Measurements from ENCODE around the gene FBXO42. TPM values are rescaled to one million over a fixed set of nuclear protein-coding genes. Genes with fewer than 3 reads are reported as not detected.

The FBXO42 gene
- polyA plus RNA-seq, 3 donors = 11.6 to 18.4 (median 16.9) TPM

DNA sequence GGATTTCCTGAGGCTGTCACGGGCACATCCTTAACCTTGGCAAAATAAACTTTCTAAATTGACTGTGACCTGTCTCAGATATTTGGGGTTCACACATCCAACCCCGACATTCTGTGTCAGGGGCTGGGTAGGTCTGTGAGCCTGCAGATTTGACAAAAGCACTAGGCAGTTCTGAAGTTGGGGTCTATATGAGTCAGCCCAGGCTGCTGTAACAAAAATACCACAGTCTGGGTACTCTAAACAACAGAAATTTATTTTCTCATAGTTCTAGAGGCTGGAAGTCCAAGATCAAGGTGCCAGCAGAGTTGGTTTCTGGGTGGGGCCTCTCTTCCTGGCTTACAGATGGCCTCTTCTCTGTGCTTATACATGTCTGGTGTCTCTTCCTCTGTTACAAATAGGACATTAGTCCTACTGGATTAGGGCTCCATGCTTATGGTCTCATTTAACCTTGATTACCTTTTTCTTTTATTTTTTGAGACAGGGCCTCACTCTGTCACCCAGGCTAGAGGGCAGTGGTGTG, 112.2 kb downstream of the FBXO42 start:
- no peak overlapping the region for H3K9ac ChIP-seq (ENCODE audit: insufficient read depth, low read length, poor library complexity, severe bottlenecking)
- intact Hi-C loops (cut with micrococcal nuclease) = loop anchor here (5.0 to 10.0 kb wide), 3 partner anchors 125 to 158 kb away; partner anchors contain the start of gene SZRD1 (in 1 of the 2)
- TF ChIP-seq CTCF (IDR thresholded peaks at IDR 0.05) = no peak
- H3K4me2 ChIP-seq (replicated peaks; ENCODE audit: extremely low read depth, low read length, poor library complexity, severe bottlenecking) = no peak overlapping the region
- no peaks in the 10 kb centered on the region for H3K36me3 ChIP-seq (replicated peaks in 1 of 2; ENCODE audit: control insufficient read depth in 1 of 2, insufficient read depth in 2 of 2, low read length in 2 of 2)
- no peaks in the 10 kb centered on the region for H3K9me3 ChIP-seq (replicated peaks in 1 of 2; ENCODE audit: control insufficient read depth in 1 of 2, insufficient read depth in 1 of 2, low read length in 2 of 2)
- no peak overlapping the region for H3K4me3 ChIP-seq (replicated peaks in 1 of 3; ENCODE audit: low read depth in 2 of 3, low read length in 3 of 3)
- no peak overlapping the region for H3K27ac ChIP-seq (ENCODE audit: low read depth in 1 of 2, low read length in 2 of 2)
- peaks cover 0 to 2% (median 0%) of the 10 kb centered on the region in 3 donors for H3K27me3 Mint-ChIP-seq (ENCODE audit: low read depth in 3 of 3)
- H3K4me3 Mint-ChIP-seq = no peak overlapping the region
- H3K36me3 Mint-ChIP-seq = no peaks in the 10 kb centered on the region
- no peak for DNase-seq
- H3K4me1 ChIP-seq (ENCODE audit: control insufficient read depth in 1 of 2, insufficient read depth in 2 of 2, low read length in 2 of 2) = peaks cover 17 to 19% of the 10 kb centered on the region in 2 donors
- no peaks in the 10 kb centered on the region for H3K79me2 ChIP-seq (ENCODE audit: insufficient read depth, low read length)
- H3K27me3 ChIP-seq (ENCODE audit: control insufficient read depth in 2 of 2, insufficient read depth in 2 of 2, low read length in 2 of 2) = no peaks in the 10 kb centered on the region
- no peak overlapping the region for H2AFZ ChIP-seq (ENCODE audit: insufficient read depth, low read depth, low read length, poor library complexity, severe bottlenecking)
- no peaks in the 10 kb centered on the region for H3K9me3 Mint-ChIP-seq
- peaks cover 9% of the 10 kb centered on the region for H4K20me1 ChIP-seq (ENCODE audit: insufficient read depth, low read length)
- WGBS (ENCODE audit: insufficient coverage) = 100% methylated on average over 1 of the region's 2 CpGs
- H3K4me1 Mint-ChIP-seq = peaks cover 20% of the 10 kb centered on the region
- H3K27ac Mint-ChIP-seq = peak overlapping the region in 1 of 7 donors; percentile 41

DNA sequence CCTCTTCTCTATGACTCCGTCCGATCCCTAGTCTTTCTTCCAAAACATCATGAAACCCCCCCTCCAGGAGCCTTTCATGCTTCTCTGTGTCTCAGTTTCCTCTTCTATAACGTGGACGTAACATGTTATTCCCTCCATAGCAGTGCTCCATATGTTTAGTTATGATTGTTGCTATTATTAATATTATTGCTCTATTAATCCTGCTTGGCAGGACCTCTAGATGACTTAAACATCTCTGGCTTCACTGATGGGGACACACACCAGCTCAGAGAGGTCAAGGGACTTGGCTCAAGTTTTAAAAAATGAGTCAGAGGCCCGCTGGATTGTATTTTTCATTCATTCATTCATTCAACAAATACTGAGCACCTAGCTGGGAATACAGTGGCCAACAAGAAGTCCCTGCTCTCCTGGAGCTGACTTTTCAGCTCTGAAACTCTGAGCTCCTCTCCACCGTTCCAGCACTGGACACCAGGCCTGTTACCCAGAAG, 114.9 kb downstream of the FBXO42 start:
- H3K4me3 Mint-ChIP-seq = peak overlapping the region; percentile 82 to 90
- H3K27me3 Mint-ChIP-seq (ENCODE audit: low read depth in 3 of 3) = no peaks in the 10 kb centered on the region
- H3K36me3 ChIP-seq (replicated peaks in 1 of 2; ENCODE audit: control insufficient read depth in 1 of 2, insufficient read depth in 2 of 2, low read length in 2 of 2) = no peaks in the 10 kb centered on the region
- H3K4me1 ChIP-seq (ENCODE audit: control insufficient read depth in 1 of 2, insufficient read depth in 2 of 2, low read length in 2 of 2) = peaks cover 16 to 17% of the 10 kb centered on the region in 2 donors
- intact Hi-C loops (cut with micrococcal nuclease) = no loop called here
- H3K4me1 Mint-ChIP-seq = peaks cover 18% of the 10 kb centered on the region
- WGBS (ENCODE audit: insufficient coverage) = no CpG with 5 or more reads among the region's 6 CpGs
- no peaks in the 10 kb centered on the region for H3K79me2 ChIP-seq (ENCODE audit: insufficient read depth, low read length)
- TF ChIP-seq CTCF (IDR thresholded peaks at IDR 0.05) = no peak
- no peaks in the 10 kb centered on the region for H3K9me3 ChIP-seq (replicated peaks in 1 of 2; ENCODE audit: control insufficient read depth in 1 of 2, insufficient read depth in 1 of 2, low read length in 2 of 2)
- H3K4me3 ChIP-seq (replicated peaks in 1 of 3; ENCODE audit: low read depth in 2 of 3, low read length in 3 of 3) = peak overlapping the region; percentile 56 to 88 (median 66)
- H3K27ac Mint-ChIP-seq = peak overlapping the region in 5 of 7 donors; percentile 31 to 89 (median 70)
- H4K20me1 ChIP-seq (ENCODE audit: insufficient read depth, low read length) = no peaks in the 10 kb centered on the region
- H3K9ac ChIP-seq (ENCODE audit: insufficient read depth, low read length, poor library complexity, severe bottlenecking) = peak overlapping the region; percentile 64
- no peaks in the 10 kb centered on the region for H3K27me3 ChIP-seq (ENCODE audit: control insufficient read depth in 2 of 2, insufficient read depth in 2 of 2, low read length in 2 of 2)
- H3K4me2 ChIP-seq (replicated peaks; ENCODE audit: extremely low read depth, low read length, poor library complexity, severe bottlenecking) = peak overlapping the region; percentile 97
- H3K9me3 Mint-ChIP-seq = peaks cover 0 to 3% (median 0%) of the 10 kb centered on the region in 7 donors
- no peak overlapping the region for H3K27ac ChIP-seq (ENCODE audit: low read depth in 1 of 2, low read length in 2 of 2)
- DNase-seq = no peak
- H2AFZ ChIP-seq (ENCODE audit: insufficient read depth, low read depth, low read length, poor library complexity, severe bottlenecking) = peak overlapping the region; percentile 91
- H3K36me3 Mint-ChIP-seq = no peaks in the 10 kb centered on the region

All from CD14-positive monocyte (primary cell).